Measurements from ENCODE around the gene CELSR1.

The CELSR1 gene

GRCh38 chr22:46551996-46552395, 14.6 kb upstream of the CELSR1 start:
- DNase-seq (ENCODE audit: low spot score), result no peak
- H3K27ac Mint-ChIP-seq, result no peak overlapping the region
- no peaks in the 10 kb centered on the region for H3K36me3 Mint-ChIP-seq (ENCODE audit: low read depth)
- H3K9me3 Mint-ChIP-seq, result peaks cover 10% of the 10 kb centered on the region
- H3K4me3 Mint-ChIP-seq, result no peak overlapping the region
- H3K27me3 Mint-ChIP-seq (ENCODE audit: low read depth), result peaks cover 2% of the 10 kb centered on the region
- no peaks in the 10 kb centered on the region for H3K4me1 Mint-ChIP-seq (ENCODE audit: low read depth)

- H3K9me3 Mint-ChIP-seq, result peaks cover 6% of the 10 kb centered on the region
- H3K4me3 Mint-ChIP-seq, result no peak overlapping the region
- H3K27ac Mint-ChIP-seq, result no peak overlapping the region
These were observed 13.9 kb upstream of the CELSR1 start for GRCh38 chr22:46551321-46551720.

GRCh38 chr22:46549971-46550641, 12.7 kb upstream of the CELSR1 start:
- no peak overlapping the region for H3K27ac Mint-ChIP-seq
- H3K9me3 Mint-ChIP-seq, result peaks cover 6% of the 10 kb centered on the region
- no peaks in the 10 kb centered on the region for H3K4me1 Mint-ChIP-seq (ENCODE audit: low read depth)
- no peaks in the 10 kb centered on the region for H3K36me3 Mint-ChIP-seq (ENCODE audit: low read depth)
- H3K27me3 Mint-ChIP-seq (ENCODE audit: low read depth), result peaks cover 2% of the 10 kb centered on the region
- H3K4me3 Mint-ChIP-seq, result no peak overlapping the region
- no peak for DNase-seq (ENCODE audit: low spot score)

More at GRCh38 chr22:46551321-46551720, 13.9 kb upstream of the CELSR1 start:
- H3K27me3 Mint-ChIP-seq (ENCODE audit: low read depth), result peaks cover 2% of the 10 kb centered on the region
- no peaks in the 10 kb centered on the region for H3K4me1 Mint-ChIP-seq (ENCODE audit: low read depth)
- DNase-seq (ENCODE audit: low spot score), result no peak
- H3K36me3 Mint-ChIP-seq (ENCODE audit: low read depth), result no peaks in the 10 kb centered on the region

DNA sequence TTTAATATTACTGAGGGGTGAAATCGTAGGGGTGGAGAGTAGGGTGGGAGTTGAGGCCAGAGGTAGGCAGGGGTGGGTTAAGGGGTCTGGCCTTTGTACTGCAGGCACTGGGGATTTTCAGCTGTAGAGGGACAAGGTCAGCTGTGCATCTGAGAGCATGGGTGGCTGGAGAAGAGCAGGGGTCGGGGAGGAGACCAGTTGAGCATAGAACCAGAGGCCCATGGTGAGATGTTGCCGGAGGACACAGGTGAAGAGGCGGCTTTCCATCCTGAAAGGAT, 12.1 kb upstream of the CELSR1 start:
- peaks cover 2% of the 10 kb centered on the region for H3K27me3 Mint-ChIP-seq (ENCODE audit: low read depth)
- no peaks in the 10 kb centered on the region for H3K36me3 Mint-ChIP-seq (ENCODE audit: low read depth)
- H3K27ac Mint-ChIP-seq, result no peak overlapping the region
- peaks cover 6% of the 10 kb centered on the region for H3K9me3 Mint-ChIP-seq
- no peak for DNase-seq (ENCODE audit: low spot score)
- no peak overlapping the region for H3K4me3 Mint-ChIP-seq
- H3K4me1 Mint-ChIP-seq (ENCODE audit: low read depth), result no peaks in the 10 kb centered on the region

- Mint-ChIP-seq H3K27ac (no peak overlapping the region), H3K27me3 (ENCODE audit: low read depth) (peaks cover 2% of the 10 kb centered on the region), H3K4me1 (ENCODE audit: low read depth) (no peaks in the 10 kb centered on the region), H3K4me3 (no peak overlapping the region), H3K36me3 (ENCODE audit: low read depth) (no peaks in the 10 kb centered on the region), H3K9me3 (peaks cover 2% of the 10 kb centered on the region)
- no peak for DNase-seq (ENCODE audit: low spot score)
These were observed 10.4 kb upstream of the CELSR1 start for GRCh38 chr22:46547883-46548244.

DNA sequence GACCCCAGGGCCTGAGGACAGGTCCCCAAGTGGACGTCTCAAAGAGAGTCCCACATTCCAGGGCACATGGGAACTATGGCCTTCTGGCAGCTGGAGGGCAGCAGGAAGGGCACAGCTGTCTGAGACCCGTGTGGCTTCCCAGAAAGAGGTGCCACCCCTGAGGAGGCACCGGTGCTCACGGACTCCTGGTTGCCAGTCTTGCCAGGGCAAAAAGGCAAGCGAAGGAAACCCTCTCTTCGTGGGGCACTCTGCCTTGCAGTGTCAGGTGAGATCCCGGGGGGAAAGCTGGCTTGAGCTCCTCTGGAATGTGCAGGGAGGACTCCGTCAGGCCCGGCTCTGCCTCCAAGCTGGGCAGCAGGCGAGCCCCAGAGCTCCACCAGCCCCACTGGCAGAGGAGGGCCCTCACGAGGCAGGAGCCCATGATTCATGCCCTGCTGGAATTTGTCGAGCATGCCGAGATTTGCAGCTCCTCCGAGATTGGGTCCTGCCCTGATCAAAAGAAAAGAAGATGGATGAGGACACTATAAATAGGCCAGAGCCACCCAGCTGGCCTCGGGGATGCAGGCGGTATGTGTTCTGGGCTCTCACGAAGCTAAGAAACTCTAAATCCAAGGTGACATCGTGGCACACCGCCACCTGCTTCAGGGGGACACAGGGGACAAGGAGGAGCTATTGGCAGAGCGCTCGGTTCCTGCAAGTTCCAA, 9.9 kb upstream of the CELSR1 start:
- Mint-ChIP-seq H3K4me1 (ENCODE audit: low read depth) (no peaks in the 10 kb centered on the region), H3K36me3 (ENCODE audit: low read depth) (no peaks in the 10 kb centered on the region), H3K4me3 (no peak overlapping the region), H3K27ac (no peak overlapping the region), H3K27me3 (ENCODE audit: low read depth) (peaks cover 2% of the 10 kb centered on the region), H3K9me3 (peaks cover under 1% of the 10 kb centered on the region)
- no peak for DNase-seq (ENCODE audit: low spot score)

DNA sequence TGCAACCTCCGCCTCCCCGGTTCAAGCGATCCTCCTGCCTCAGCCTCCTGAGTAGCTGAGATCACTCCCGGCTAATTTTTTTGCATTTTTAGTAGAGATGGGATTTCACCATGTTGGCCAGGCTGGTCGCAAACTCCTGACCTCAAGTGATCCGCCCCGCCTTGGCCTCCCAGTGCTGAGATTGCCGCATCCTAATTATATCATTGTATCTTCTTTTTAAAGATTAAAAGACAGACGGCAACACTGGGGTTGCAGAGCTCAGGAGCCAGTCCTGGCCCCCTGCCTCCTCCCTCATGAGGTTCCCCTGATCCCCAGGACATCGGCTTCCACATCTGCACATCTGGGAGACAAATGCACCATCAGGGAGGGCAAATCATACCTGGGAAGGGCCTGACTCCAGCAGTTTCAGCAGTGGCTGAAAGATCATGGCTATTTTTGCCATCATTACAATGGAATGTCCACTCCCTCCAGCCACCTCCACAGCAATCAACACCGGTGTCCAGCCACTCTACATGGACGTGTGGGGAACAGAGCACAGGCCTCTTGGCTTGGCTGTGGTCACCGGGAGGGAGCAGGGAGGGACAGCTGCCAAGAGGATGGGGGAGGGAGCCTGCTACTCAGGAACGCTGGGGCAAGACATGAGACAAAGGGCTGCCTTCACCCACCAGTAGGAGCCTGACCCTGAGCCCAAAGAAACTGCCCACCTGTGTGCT, 9.2 kb upstream of the CELSR1 start:
- H3K4me1 Mint-ChIP-seq (ENCODE audit: low read depth), result no peaks in the 10 kb centered on the region
- peaks cover 4% of the 10 kb centered on the region for H3K27me3 Mint-ChIP-seq (ENCODE audit: low read depth)
- no peak overlapping the region for H3K27ac Mint-ChIP-seq
- H3K36me3 Mint-ChIP-seq (ENCODE audit: low read depth), result no peaks in the 10 kb centered on the region
- H3K9me3 Mint-ChIP-seq, result no peaks in the 10 kb centered on the region
- H3K4me3 Mint-ChIP-seq, result no peak overlapping the region
- no peak for DNase-seq (ENCODE audit: low spot score)

- Mint-ChIP-seq H3K9me3 (no peaks in the 10 kb centered on the region), H3K4me1 (ENCODE audit: low read depth) (no peaks in the 10 kb centered on the region), H3K27me3 (ENCODE audit: low read depth) (peaks cover 13% of the 10 kb centered on the region), H3K36me3 (ENCODE audit: low read depth) (no peaks in the 10 kb centered on the region), H3K4me3 (no peak overlapping the region), H3K27ac (no peak overlapping the region)
- DNase-seq (ENCODE audit: low spot score), result no peak
These were observed 7.8 kb upstream of the CELSR1 start for GRCh38 chr22:46545086-46545792.

DNA sequence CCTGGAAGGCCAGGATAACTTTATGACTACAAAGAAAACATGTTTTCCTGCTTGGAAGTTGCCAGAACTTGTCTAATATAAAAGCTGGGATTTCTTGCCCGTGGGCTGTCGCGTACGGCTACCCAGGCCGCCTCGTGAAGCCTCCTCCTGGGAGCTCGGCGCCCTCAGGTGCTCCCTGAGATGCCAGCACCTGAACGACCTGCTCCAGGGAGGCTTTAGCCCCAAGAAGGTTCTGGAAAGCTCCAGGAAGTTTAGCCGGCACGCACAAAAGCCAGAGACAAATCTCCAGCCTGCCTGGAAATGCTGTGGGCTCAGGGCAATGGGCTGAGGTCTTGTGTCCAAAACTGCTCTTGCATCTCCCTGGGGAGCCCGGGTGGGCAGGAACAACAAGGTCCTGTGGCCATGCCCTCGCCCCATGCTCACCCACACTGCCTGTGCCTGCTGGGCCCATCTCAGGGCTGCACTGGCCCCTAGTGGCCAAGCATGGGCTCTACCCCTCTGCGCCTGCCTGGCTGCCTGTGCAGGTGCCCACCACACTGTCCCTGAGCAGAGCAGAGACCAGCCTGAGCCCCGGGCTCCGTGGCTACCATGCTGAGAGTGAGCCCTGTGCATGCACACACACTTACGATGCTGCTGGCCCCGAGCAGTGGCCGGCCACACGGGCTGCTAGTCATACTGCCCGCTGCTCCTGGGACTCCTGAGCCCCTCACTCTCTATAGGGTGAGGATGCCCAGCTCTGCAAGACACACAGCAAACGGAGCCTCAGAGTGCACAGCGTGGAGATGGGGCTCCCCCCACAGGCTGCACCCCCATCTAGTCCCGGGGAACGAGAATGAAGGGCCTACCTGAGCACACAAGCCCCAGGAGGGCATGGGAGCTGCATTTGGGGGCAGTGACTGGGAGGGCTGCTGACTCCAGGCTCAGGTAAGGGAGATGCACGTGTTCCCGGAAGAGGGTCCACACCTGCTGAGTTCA, 4.9 kb upstream of the CELSR1 start:
- H3K27me3 Mint-ChIP-seq (ENCODE audit: low read depth), result peaks cover 31% of the 10 kb centered on the region

DNA sequence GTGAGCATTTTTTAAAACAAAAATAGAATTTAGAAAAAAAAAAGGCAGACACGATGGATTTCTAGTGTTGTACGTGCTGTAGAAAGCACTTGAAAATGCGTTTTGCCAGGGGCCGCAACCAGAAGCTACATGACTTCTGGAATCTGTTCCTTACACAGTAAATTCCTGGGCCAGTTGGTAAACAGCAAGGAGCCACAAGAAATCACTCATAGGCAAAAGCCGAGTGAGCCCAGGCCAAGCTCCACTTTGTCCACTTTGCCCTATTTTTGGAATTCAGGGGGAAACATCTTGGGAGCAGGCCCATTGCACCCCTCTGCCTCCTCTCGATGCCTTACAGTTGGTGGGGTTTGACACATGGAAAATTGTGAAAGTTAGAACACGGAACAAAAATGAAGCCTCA, 4.1 kb upstream of the CELSR1 start:
- Mint-ChIP-seq H3K9me3 (no peaks in the 10 kb centered on the region), H3K4me3 (no peak overlapping the region), H3K27me3 (ENCODE audit: low read depth) (peaks cover 31% of the 10 kb centered on the region), H3K4me1 (ENCODE audit: low read depth) (peaks cover 5% of the 10 kb centered on the region), H3K27ac (no peak overlapping the region), H3K36me3 (ENCODE audit: low read depth) (no peaks in the 10 kb centered on the region)
- no peak for DNase-seq (ENCODE audit: low spot score)

More for the DNA sequence above, 4.9 kb upstream of the CELSR1 start:
- no peaks in the 10 kb centered on the region for H3K9me3 Mint-ChIP-seq
- DNase-seq (ENCODE audit: low spot score), result peak; percentile 53
- no peak overlapping the region for H3K27ac Mint-ChIP-seq
- H3K36me3 Mint-ChIP-seq (ENCODE audit: low read depth), result no peaks in the 10 kb centered on the region
- no peak overlapping the region for H3K4me3 Mint-ChIP-seq
- H3K4me1 Mint-ChIP-seq (ENCODE audit: low read depth), result peaks cover 5% of the 10 kb centered on the region

- H3K27ac Mint-ChIP-seq, result no peak overlapping the region
- peaks cover 5% of the 10 kb centered on the region for H3K4me1 Mint-ChIP-seq (ENCODE audit: low read depth)
- H3K4me3 Mint-ChIP-seq, result no peak overlapping the region
- no peaks in the 10 kb centered on the region for H3K36me3 Mint-ChIP-seq (ENCODE audit: low read depth)
- no peaks in the 10 kb centered on the region for H3K9me3 Mint-ChIP-seq
- H3K27me3 Mint-ChIP-seq (ENCODE audit: low read depth), result peaks cover 34% of the 10 kb centered on the region
- DNase-seq (ENCODE audit: low spot score), result no peak
These were observed 3.5 kb upstream of the CELSR1 start for GRCh38 chr22:46540874-46541273.

DNA sequence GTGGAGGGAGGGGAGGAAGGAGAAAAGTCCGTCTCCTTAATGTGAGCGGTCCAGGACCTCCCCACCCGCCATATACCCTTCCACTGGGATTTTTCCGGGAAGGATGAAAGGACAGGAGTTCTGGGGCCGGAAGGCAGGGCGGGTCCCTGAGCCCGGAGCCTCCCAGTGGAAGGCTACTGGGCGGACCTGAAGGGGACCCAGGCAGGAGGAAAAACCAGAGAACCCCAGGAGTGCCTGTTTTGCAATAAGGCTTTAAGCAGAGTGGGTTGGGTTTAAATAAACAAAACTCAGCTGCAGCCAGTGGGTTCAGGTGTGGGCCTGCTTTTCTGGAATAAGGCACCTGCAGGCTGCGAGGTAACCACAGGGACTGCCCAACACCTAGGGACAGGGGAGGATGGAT, 1.7 kb upstream of the CELSR1 start:
- no peak for DNase-seq (ENCODE audit: low spot score)
- Mint-ChIP-seq H3K9me3 (no peaks in the 10 kb centered on the region), H3K27ac (no peak overlapping the region), H3K36me3 (ENCODE audit: low read depth) (no peaks in the 10 kb centered on the region), H3K4me1 (ENCODE audit: low read depth) (peaks cover 5% of the 10 kb centered on the region), H3K4me3 (no peak overlapping the region), H3K27me3 (ENCODE audit: low read depth) (peaks cover 34% of the 10 kb centered on the region)

DNA sequence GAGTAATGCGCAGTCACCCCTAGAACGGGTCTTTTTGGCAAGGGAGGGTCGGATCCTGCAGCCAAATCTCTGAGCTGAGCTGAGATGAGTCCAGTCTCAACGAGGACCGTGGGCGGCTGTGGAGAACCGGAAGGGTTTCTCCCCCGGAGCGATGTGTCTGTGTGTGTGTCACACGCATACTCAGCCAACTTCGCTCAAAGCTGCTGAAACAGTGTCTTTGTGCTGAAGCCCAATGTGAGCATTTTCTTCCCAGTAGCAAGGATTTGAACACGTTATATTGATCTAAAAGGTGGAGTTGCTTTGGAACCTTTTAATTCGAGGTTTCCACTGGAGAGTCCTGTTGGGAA, 1.4 kb upstream of the CELSR1 start:
- peaks cover 34% of the 10 kb centered on the region for H3K27me3 Mint-ChIP-seq (ENCODE audit: low read depth)
- no peaks in the 10 kb centered on the region for H3K9me3 Mint-ChIP-seq
- peaks cover 5% of the 10 kb centered on the region for H3K4me1 Mint-ChIP-seq (ENCODE audit: low read depth)
- no peaks in the 10 kb centered on the region for H3K36me3 Mint-ChIP-seq (ENCODE audit: low read depth)
- no peak overlapping the region for H3K27ac Mint-ChIP-seq
- H3K4me3 Mint-ChIP-seq, result no peak overlapping the region
- DNase-seq (ENCODE audit: low spot score), result peak; percentile 21

Data from T-helper 2 cell treated with Interferon-gamma antibody and Interleukin-4, amounts not matched to agents 5 μg/mL and 100 μg/mL, for 36 hours (primary cell).